Limb (tissue), 2 donors: ENCODE results near the gene HCAR1.
A peak's percentile ranks its signal among the peaks of the same experiment; 100 is the strongest.
"Not testable (repeated sequence)": the region's sequence is repeated elsewhere in the genome, so short reads cannot be mapped to it uniquely, and the experiment has no call there.

Experiments used
- DNase-seq, 2 donors: peaks; one replicate each; pipeline ENCODE4 v3.0.0-alpha.2; 2016; ENCODE audit errors: extremely low spot score in 2 of 2

Gene HCAR1

DNA sequence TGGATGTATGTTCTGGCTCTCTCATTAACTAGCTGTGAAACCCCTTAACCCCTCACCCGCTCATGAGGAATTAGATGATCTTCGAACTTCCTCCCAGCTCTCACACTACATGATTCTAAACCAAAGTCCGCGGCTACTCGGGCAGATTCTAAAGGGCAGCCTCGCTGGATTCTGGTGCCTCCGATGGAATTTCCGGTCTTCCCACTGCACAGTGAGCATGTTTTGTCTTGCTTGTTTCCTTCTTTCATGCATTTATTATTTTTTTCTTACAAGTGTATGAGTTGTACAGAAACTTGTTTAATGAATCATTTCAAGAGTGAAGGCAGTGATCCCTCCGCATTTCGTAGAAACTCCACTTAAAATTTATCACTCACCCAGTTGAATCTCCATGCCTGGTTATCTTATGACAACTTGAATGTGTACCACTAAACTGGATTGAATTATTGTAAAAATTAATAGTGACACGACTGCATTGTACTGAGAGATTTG lies 9.5 kb downstream of the HCAR1 start:
- no peak for DNase-seq

DNA sequence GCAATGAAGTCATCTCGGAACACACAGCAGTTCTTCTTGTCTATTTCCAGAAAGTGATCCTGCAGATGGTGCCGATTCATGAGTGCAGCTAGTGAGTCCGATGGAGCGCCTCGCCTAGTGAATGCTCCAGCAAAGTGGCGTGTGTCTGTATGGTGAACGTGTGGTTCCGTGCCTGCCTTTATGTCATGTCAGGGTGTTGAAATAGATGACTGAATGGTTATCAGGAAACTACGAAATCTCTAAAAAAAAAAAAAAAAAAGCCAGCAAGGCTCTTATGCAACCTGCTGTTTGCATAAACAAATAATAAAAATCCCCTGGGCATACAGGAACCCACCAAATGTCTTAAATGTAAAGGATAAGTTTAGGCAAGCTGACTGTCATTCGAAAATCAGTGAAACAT lies 14.0 kb downstream of the HCAR1 start, which contains the start of gene HCAR3:
Gene HCAR3, minus strand, starts transcription at position 154 of the 400 bp plus-strand sequence. Its CDS starts 74 bp downstream, at position 80.
- DNase-seq = not testable (repeated sequence)

DNA sequence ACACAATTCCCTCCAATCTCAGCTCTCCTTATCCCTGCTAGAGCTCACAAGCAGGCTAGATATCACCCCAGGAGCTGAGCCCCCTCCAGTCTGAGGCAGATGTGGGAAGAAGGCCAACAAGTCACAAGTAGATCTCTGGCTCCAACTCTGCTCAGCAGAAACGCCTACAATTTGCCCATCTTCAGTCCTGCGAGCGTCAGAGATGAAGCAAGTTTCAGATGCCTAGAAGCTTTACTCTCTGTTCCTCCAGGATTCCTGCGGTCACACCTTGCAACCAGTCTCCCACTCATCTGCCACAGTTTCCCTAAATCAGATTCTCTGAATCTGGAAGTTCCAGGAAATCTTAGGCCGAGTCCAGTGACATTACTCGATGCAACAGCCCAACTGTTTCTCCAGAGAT lies 15.4 kb downstream of the HCAR1 start:
- not testable (repeated sequence) for DNase-seq

DNA sequence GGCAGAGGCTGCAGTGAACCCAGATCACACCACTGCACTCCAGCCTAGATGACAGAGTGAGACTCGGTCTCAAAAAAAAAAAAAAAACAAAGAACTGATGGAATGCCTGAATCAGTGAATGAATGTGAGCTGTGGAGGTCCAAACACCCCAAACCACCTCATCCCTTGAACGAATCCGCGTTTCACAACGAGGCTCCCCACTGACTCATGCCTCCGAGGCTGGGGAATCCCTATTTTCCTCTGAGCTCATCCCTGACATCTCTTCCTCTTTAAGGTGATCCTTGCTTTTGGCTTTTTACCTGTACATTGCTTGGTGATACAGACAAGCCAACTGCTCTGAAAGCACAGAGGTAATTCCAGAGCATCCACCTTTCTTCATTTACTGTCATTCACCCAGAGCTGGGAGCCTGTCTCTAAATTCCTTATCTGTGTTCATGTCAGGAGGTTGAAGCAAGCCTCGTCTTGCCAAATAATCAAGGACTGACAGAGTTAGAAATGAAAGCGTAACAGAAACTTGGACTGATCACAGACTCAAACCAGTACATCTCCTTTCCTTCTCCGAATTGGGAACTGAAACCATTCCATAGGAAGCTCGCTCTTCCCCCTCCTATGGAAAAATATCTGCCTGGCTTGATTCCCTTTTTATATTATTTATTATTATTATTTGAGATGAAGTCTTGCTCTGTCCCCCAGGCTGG lies 17.0 kb downstream of the HCAR1 start:
- not testable (repeated sequence) for DNase-seq

DNA sequence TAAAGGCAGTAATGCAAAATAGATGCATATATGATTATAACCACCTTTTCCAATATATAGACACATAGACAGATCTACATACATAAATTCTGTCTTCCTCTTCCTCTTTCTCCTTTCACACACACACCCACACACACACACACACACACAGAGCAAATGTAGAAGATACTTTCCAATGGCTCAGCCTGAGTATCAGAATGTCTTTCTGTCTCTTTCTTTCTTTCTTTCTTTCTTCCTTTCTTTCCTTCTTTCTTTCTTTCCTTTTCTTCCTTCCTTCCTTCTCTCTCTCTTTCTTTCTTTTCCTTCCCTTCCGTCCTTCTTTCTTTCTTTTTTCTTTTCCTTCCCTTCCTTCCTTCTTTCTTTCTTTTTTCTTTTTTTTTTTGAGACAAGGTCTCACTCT lies 19.4 kb downstream of the HCAR1 start:
- DNase-seq = not testable (repeated sequence)

DNA sequence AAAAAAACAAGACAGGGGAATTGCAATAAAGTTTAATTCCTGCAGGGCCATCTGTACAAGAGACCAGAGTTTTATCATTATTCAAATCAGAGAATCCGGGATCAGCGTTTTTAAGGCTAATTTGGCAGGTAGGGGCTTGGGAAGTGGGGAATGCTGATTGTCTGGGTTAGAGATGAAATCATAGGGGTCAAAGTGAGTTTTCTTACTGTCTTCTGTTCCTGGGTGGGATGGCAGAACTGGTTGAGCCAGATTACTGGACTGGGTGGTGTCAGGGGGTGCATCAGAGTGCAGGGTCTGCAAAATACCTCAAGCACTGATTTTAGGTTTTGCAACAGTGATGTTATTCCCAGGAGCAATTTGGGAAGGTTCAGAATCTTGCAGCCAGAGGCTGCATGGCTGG lies 20.3 kb downstream of the HCAR1 start:
- DNase-seq = not testable (repeated sequence)

DNA sequence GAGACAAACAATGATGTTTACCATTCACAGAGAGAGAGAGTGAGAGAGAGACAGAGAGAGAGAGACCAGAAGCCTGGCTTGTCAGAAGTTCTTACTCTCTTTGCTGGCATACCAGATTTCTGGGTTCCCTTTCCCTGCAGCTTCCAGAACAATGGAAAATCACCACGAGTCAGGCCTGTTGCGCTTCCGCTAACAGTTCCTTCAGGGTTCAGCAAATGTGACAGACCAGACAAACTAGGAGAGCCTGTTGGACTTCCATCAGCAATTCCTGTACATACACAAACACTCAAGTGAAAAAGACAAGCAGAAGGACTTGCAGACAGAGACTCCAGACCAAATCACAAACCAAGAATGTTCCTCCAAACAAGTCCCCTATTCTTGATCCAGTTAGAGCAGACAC lies 21.4 kb downstream of the HCAR1 start:
- not testable (repeated sequence) for DNase-seq

DNA sequence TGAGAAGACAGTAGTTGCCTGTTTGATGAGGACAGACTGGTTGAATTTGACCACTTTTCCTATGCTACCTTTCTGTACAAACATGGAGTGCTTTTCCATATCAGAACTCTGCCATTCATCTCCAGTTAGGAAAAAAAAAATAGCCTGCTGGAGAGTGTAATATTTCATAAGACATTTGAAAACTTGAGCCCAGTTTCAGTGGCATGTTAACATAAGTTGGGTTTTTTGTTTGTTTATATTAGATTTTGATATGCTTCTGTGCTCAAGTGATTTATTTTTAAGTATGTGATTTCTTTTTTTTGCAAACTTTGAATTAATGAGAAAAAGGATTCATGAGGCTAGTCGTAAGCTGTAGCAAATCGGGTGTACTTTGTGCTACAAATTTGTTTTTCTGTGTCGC lies 26.8 kb downstream of the HCAR1 start:
- DNase-seq = not testable (repeated sequence)

DNA sequence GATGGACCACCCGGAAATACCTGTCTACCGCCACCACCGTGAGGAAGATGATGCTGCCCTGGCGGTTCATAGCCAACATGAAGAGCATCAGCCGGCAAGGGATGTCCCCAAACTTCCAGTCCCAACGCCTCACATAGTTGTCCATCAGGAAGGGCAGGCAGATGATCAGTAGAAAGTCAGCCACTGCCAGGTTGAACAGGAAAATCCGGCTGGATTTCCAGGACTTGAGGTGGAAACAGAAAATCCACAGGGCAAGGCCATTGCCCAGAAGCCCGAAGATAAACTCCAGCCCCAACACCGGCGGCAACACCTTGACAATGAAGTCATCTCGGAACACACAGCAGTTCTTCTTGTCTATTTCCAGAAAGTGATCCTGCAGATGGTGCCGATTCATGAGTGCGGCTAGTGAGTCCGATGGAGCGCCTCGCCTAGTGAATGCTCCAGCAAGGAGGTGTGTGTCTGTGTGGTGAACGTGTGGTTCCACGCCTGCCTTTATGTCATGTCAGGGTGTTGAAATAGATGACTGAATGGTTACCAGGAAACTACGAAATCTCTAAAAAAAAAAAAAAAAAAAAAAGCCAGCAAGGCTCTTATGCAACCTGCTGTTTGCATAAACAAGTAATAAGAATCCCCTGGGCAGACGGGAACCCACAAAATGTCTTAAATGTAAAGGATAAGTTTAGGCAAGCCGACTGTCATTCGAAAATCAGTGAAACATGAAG lies 27.6 kb downstream of the HCAR1 start, which contains the start of gene HCAR2:
Gene HCAR2, minus strand, starts transcription at position 468 of the 722 bp plus-strand sequence. Its CDS starts 74 bp downstream, at position 394.
- not testable (repeated sequence) for DNase-seq

DNA sequence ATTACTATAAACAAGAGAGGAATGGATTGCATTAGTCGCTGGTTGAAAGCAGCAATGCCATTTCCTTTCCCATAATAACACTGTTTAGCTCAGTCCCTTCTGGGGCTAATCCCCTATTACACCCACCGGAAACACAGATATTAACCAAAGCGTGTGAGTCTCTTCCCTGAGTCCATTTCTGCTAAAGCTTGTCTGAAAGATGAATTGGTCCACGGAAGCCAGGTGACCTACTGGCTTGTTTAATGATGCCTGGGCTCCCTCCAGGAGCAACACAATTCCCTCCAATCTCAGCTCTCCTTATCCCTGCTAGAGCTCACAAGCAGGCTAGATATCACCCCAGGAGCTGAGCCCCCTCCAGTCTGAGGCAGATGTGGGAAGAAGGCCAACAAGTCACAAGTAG lies 29.2 kb downstream of the HCAR1 start:
- peak in 1 of 2 donors; percentile 31 for DNase-seq

DNA sequence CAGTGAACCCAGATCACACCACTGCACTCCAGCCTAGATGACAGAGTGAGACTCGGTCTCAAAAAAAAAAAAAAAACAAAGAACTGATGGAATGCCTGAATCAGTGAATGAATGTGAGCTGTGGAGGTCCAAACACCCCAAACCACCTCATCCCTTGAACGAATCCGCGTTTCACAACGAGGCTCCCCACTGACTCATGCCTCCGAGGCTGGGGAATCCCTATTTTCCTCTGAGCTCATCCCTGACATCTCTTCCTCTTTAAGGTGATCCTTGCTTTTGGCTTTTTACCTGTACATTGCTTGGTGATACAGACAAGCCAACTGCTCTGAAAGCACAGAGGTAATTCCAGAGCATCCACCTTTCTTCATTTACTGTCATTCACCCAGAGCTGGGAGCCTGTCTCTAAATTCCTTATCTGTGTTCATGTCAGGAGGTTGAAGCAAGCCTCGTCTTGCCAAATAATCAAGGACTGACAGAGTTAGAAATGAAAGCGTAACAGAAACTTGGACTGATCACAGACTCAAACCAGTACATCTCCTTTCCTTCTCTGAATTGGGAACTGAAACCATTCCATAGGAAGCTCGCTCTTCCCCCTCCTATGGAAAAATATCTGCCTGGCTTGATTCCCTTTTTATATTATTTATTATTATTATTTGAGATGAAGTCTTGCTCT lies 30.5 kb downstream of the HCAR1 start:
- not testable (repeated sequence) for DNase-seq

DNA sequence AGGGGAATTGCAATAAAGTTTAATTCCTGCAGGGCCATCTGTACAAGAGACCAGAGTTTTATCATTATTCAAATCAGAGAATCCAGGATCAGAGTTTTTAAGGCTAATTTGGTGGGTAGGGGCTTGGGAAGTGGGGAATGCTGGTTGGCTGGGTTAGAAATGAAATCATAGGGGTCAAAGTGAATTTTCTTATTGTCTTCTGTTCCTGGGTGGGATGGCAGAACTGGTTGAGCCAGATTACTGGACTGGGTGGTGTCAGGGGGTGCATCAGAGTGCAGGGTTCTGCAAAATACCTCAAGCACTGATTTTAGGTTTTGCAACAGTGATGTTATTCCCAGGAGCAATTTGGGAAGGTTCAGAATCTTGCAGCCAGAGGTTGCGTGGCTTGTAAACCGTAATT lies 33.7 kb downstream of the HCAR1 start:
- DNase-seq = not testable (repeated sequence)

DNA sequence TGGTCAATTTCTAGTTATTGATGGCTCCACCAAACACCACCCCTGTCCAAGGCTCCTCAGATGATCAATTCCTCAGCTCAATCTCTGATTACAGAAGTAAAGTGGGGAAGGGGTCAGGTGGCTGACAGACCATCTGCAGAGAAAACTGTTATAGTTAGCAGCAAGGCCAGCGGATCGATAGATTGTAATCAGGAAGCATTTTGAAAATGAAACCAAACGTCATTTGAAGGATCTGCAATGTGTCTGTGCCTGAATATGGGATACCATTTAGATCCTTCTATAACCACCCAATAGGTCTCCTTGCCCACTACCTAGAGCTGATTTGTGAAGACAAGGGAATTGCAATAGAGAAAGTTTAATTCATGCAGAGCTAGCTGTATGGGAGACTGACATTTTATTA lies 39.1 kb downstream of the HCAR1 start:
- no peak for DNase-seq

DNA sequence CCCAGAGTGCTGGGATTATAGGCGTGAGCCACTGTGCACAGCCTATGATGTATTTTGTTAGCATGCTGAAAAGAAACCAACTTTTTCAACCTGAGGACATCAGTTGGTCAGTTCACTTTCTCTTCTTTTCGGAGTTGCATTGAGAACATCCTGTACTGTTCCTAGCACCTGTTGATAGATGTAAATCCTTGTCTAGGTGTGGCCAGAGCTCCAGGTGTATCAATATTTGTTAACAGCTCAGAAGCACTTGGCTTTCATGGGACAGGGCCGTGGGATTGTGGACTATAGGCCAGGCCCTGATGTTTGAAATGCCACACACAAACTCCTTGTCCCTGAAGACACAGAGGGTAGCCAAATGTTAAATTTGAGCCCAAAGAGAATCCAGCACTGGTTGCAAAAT lies 42.4 kb downstream of the HCAR1 start:
- DNase-seq = no peak

DNA sequence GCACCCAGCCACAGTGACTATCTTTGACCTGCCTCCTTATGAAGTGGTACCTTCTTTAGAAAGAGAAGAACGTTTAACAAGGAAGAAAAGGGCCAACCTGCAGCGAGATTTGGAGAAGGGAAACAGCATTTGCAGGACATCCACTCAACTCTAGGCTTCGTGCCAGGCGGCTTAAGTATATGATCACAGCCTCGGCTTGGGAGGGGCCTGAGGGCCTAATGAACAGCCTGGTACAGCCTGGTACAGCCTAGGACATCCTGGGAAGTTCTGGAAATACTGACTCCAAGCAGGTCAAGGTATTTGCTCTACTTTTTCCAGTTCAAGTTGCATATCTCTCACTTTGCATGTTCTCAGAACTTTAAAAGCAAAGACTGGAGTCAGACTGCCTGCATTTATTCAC lies 43.6 kb downstream of the HCAR1 start:
- no peak for DNase-seq

DNA sequence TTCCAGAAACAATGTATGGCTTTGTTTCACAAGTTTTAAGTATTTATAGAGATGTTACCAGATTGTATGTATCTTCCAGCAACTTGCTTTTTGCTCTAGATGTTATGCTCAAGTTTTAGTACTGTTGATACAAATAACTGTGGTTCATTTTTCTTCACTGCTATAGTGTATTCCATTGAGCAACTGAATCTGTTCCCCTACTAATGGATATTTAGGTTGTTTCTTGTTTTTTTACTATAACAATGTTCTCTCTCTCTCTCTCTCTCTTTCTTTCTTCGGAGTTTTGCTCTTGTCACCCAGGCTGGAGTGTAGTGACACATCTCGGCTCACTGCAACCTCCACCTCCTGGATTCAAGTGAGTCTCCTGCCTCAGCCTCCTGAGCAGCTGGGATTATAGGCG lies 44.1 kb downstream of the HCAR1 start:
- no peak for DNase-seq

DNA sequence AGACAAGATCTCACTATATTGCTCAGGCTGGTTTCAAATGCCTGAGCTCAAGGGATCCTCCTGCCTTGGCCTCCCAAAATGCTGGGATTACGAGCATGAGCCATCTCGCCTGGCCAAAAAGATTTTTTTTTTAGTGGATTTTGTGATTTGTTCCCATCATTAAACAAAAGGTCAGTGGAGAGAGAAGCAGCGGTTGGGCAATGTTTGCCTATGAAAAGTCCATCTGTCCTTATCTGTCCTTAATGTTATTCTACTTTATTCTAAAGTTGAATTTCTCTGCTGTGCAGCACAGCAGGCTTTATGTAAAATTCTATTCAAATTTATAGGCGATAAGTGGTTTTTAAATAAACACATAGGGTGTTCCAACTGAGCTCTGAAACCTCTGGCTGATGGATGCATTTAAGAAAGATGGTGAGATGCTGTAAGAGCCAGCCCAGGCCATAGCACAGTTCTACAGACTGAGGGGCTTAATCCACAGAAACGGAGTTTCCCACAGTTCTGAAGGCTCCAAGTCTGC lies 46.3 kb downstream of the HCAR1 start:
- no peak for DNase-seq

DNA sequence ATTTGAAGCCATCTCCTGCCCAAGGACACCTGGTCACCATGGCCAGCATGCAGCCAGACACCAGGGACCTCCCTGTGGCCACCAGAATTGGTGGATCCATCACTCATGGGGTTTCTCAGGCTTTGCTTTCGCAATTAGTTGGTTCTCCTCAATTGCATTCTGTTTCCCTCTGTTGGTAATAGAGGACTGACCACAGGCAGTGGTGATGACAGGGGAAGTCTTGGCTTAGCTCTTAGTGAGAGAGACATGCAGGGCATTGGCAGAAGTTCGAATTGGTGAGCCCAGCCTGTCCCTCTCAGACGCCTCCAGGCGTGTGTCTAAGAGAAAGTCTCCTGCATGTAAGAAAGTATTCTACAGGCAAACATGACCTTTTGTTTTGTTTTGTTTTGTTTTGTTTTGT lies 48.8 kb downstream of the HCAR1 start:
- no peak for DNase-seq

DNA sequence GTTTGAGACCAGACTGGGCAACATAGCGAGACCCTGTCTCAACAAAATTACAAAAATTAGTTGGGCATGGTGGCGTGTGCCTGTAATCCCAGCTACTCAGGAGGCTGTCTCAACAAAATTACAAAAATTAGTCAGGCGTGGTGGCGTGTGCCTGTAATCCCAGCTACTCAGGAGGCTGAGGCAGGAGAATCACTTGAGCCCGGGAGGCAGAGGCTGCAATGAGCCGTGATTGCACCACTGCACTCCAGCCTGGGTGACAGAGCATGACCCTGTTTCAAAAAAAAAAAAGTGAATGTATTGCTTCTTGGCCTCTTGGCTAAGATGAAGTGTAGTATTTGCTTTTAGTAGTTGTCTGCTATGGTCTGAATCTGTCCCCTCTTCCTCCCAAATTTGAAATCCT lies 49.7 kb downstream of the HCAR1 start:
- not testable (repeated sequence) for DNase-seq

DNA sequence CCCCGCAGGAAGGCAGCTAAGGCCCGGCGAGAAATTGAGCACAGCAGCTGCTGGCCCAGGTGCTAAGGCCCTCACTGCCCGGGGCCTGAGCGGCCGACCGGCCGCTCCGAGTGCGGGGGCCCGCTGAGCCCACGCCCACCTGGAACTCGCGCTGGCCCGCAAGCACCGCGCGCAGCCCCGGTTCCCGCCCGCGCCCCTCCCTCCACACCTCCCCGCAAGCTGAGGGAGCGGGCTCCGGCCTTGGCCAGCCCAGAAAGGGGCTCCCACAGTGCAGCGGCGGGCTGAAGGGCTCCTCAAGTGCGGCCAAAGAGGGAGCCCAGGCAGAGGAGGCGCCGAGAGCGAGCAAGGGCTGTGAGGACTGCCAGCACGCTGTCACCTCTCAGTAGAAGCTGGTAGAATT lies 53.9 kb downstream of the HCAR1 start:
- DNase-seq = not testable (repeated sequence)
